Measurements from ENCODE around the gene SRSF9.

SRSF9 gene

DNA sequence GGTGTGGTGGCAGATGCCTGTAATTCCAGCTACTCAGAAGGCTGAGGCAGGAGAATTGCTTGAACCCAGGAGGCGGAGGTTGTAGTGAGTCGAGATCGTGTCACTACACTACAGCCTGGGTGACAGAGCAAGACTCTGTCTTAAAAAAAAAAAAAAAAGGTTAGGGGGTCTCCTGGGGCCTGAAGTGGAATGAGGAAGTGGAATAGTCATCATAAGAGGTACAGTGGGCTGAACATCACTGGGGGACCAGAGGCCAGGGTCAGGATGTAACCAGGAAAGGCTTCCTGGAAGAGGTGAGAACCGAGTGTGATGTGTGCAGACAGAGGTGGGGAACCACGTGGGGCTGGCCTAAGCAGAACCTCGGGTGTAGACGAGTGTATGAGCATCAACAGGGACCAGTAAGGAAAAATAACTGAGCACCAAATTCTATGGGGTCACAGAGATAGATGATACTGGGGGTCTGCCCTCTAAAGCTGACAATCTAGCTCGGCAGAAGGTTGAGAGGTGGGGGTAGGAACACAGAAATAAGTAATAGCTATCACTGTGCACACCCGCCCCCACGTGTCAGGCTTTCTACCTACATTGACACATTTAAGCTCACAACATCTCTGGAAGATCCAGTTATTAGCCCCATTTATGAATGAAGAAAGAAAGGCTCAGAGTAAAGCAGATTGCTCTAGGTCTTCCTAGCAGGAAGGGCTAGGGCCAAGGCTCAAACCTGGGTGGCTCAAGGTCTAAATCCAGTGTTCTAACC lies 36.6 kb downstream of the SRSF9 start:
- Histone ChIP-seq H2BK5ac (ENCODE audit: low read depth, low read length, poor library complexity, severe bottlenecking) (no peak overlapping the region), H3K36me3 (ENCODE audit: control insufficient read depth in 1 of 2, insufficient read depth in 2 of 2, low read depth in 1 of 2, low read length in 2 of 2) (no peaks in the 10 kb centered on the region), H3K9ac (ENCODE audit: low read length) (no peak overlapping the region), H2BK12ac (ENCODE audit: low read length in 2 of 2) (no peak overlapping the region), H3K23ac (ENCODE audit: low read length in 2 of 2) (no peak overlapping the region), H3K18ac (ENCODE audit: low read depth in 1 of 2, low read length in 2 of 2) (no peak overlapping the region), H2BK120ac (ENCODE audit: low read depth, low read length) (no peak overlapping the region), H2BK15ac (ENCODE audit: low read depth, poor library complexity, severe bottlenecking) (no peak overlapping the region), H2AK5ac (ENCODE audit: low read length, severe bottlenecking) (no peak overlapping the region), H3K9me3 (ENCODE audit: control insufficient read depth, low read length) (no peaks in the 10 kb centered on the region), H3K4me2 (ENCODE audit: low read length, poor library complexity, severe bottlenecking) (no peak overlapping the region), H3K4me3 (ENCODE audit: insufficient read depth in 1 of 2, low read depth in 1 of 2, low read length in 2 of 2) (no peak overlapping the region), H3K4me1 (ENCODE audit: control insufficient read depth, insufficient read depth, low read depth, low read length) (no peaks in the 10 kb centered on the region), H4K91ac (ENCODE audit: low read length) (no peak overlapping the region), H3K79me1 (replicated peaks; ENCODE audit: low read length, poor library complexity, severe bottlenecking) (no peaks in the 10 kb centered on the region), H3K27me3 (ENCODE audit: control insufficient read depth in 1 of 2, insufficient read depth in 1 of 2, low read length in 2 of 2) (peaks cover 3 to 5% of the 10 kb centered on the region in 2 experiments), H3K4ac (ENCODE audit: low read depth in 1 of 2, low read length in 2 of 2) (no peak overlapping the region), H4K8ac (ENCODE audit: low read length) (no peak overlapping the region), H3K27ac (ENCODE audit: low read length, poor library complexity, severe bottlenecking) (no peak overlapping the region), H2AFZ (ENCODE audit: low read depth, low read length) (no peak overlapping the region), H3K14ac (ENCODE audit: low read length in 2 of 2) (no peak overlapping the region)
- DNase-seq = no peak
- 69% methylated on average over 9 of the region's 10 CpGs for WGBS

DNA sequence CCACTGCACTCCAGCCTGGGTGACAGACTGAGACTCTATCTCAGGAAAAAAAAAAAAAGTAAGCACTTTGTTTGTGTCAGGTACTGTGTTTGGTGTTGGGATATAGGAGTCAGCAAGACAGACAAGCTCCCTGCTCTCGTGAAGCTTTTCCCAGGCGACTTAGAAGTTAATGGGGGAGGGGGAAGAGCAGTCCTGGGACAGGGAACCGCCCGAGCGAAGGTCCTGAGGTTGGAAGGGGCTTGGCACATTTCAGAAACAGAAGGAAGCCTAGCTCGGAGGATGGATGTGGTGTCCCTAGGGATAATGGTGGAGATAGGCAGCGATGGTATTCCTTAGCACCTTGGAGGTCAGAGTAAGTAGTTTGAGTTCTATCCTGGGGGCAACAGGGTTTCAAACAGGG lies 40.2 kb downstream of the SRSF9 start:
- Histone ChIP-seq H3K14ac (ENCODE audit: low read length in 2 of 2) (no peak overlapping the region), H3K4me2 (ENCODE audit: low read length, poor library complexity, severe bottlenecking) (no peak overlapping the region), H3K4me1 (ENCODE audit: control insufficient read depth, insufficient read depth, low read depth, low read length) (no peaks in the 10 kb centered on the region), H3K36me3 (ENCODE audit: control insufficient read depth in 1 of 2, insufficient read depth in 2 of 2, low read depth in 1 of 2, low read length in 2 of 2) (no peaks in the 10 kb centered on the region), H2BK120ac (ENCODE audit: low read depth, low read length) (no peak overlapping the region), H3K4ac (ENCODE audit: low read depth in 1 of 2, low read length in 2 of 2) (no peak overlapping the region), H2BK5ac (ENCODE audit: low read depth, low read length, poor library complexity, severe bottlenecking) (no peak overlapping the region), H3K27me3 (ENCODE audit: control insufficient read depth in 1 of 2, insufficient read depth in 1 of 2, low read length in 2 of 2) (peaks cover 6 to 7% of the 10 kb centered on the region in 2 experiments), H3K9me3 (ENCODE audit: control insufficient read depth, low read length) (no peaks in the 10 kb centered on the region), H4K91ac (ENCODE audit: low read length) (no peak overlapping the region), H2BK15ac (ENCODE audit: low read depth, poor library complexity, severe bottlenecking) (no peak overlapping the region), H3K18ac (ENCODE audit: low read depth in 1 of 2, low read length in 2 of 2) (no peak overlapping the region), H2BK12ac (ENCODE audit: low read length in 2 of 2) (no peak overlapping the region), H4K8ac (ENCODE audit: low read length) (no peak overlapping the region), H2AFZ (ENCODE audit: low read depth, low read length) (no peak overlapping the region), H3K23ac (ENCODE audit: low read length in 2 of 2) (no peak overlapping the region), H2AK5ac (ENCODE audit: low read length, severe bottlenecking) (no peak overlapping the region), H3K4me3 (ENCODE audit: insufficient read depth in 1 of 2, low read depth in 1 of 2, low read length in 2 of 2) (no peak overlapping the region), H3K79me1 (replicated peaks; ENCODE audit: low read length, poor library complexity, severe bottlenecking) (no peaks in the 10 kb centered on the region), H3K27ac (ENCODE audit: low read length, poor library complexity, severe bottlenecking) (no peak overlapping the region), H3K9ac (ENCODE audit: low read length) (no peak overlapping the region)
- WGBS = 80% methylated on average over 7 of the region's 7 CpGs
- no peak for DNase-seq

DNA sequence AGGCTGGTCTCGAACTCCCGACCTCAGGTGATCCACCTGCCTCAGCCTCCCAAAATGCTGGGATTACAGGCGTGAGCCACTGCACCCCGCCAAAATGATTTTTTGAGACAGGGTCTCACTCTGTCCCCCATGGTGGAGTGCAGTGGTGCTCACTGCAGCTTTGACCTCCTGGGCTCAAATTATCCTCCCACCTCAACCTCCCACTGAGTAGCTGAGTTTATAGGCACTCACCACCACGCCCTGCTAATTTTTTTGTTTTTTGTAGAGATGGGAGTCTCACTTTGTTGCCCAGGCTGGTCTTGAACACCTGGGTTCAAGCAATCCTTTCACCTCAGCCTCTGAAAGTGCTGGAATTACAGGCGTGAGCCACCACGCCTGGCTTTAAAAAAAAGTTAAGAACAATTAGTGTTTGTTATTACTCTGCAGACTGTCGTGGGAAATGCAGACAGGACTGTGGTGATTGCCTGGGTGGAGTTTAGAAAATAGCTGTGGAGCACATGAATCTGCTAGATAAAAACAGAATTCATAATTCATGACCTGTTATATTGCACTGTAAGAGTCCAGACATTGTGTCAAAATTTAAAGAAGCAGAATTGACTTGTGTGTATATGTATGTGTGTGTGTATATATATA lies 40.8 kb downstream of the SRSF9 start:
- no peaks in the 10 kb centered on the region for H3K36me3 ChIP-seq (ENCODE audit: control insufficient read depth in 1 of 2, insufficient read depth in 2 of 2, low read depth in 1 of 2, low read length in 2 of 2)

DNA sequence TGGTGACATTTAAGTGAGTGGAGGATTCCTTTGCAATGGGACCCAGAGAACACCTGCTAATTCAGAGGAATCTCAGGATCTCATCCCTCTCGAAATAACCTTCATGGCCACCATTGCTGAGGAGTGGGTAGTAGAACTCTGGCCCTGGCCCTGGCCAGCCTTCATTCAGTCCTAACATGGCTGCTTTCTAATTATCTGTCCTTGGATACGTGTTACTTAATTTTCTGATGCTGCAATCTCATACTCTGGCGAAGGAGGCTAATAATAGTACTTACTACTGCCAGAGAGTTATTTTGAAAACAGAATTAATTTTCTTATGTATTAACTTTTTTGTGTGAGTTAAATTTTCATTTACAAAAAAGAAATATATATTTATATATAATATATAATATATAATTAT lies 43.8 kb downstream of the SRSF9 start:
- H3K9ac ChIP-seq (ENCODE audit: low read length) = no peak overlapping the region
- H3K4me2 ChIP-seq (ENCODE audit: low read length, poor library complexity, severe bottlenecking) = no peak overlapping the region
- H4K8ac ChIP-seq (ENCODE audit: low read length) = no peak overlapping the region
- no peak overlapping the region for H2BK15ac ChIP-seq (ENCODE audit: low read depth, poor library complexity, severe bottlenecking)
- H2AK5ac ChIP-seq (ENCODE audit: low read length, severe bottlenecking) = no peak overlapping the region
- WGBS = 78% methylated on average over 1 of the region's 3 CpGs
- H2BK5ac ChIP-seq (ENCODE audit: low read depth, low read length, poor library complexity, severe bottlenecking) = no peak overlapping the region
- no peak overlapping the region for H2AFZ ChIP-seq (ENCODE audit: low read depth, low read length)
- H3K14ac ChIP-seq (ENCODE audit: low read length in 2 of 2) = no peak overlapping the region
- H2BK12ac ChIP-seq (ENCODE audit: low read length in 2 of 2) = no peak overlapping the region
- H3K27ac ChIP-seq (ENCODE audit: low read length, poor library complexity, severe bottlenecking) = no peak overlapping the region
- no peak overlapping the region for H3K4ac ChIP-seq (ENCODE audit: low read depth in 1 of 2, low read length in 2 of 2)
- no peak overlapping the region for H3K18ac ChIP-seq (ENCODE audit: low read depth in 1 of 2, low read length in 2 of 2)
- DNase-seq = no peak
- no peaks in the 10 kb centered on the region for H3K4me1 ChIP-seq (ENCODE audit: control insufficient read depth, insufficient read depth, low read depth, low read length)
- H3K27me3 ChIP-seq (ENCODE audit: control insufficient read depth in 1 of 2, insufficient read depth in 1 of 2, low read length in 2 of 2) = peaks cover 5 to 10% of the 10 kb centered on the region in 2 experiments
- H3K23ac ChIP-seq (ENCODE audit: low read length in 2 of 2) = no peak overlapping the region
- no peak overlapping the region for H4K91ac ChIP-seq (ENCODE audit: low read length)
- H3K4me3 ChIP-seq (ENCODE audit: insufficient read depth in 1 of 2, low read depth in 1 of 2, low read length in 2 of 2) = no peak overlapping the region
- H2BK120ac ChIP-seq (ENCODE audit: low read depth, low read length) = no peak overlapping the region
- no peaks in the 10 kb centered on the region for H3K9me3 ChIP-seq (ENCODE audit: control insufficient read depth, low read length)
- H3K36me3 ChIP-seq (ENCODE audit: control insufficient read depth in 1 of 2, insufficient read depth in 2 of 2, low read depth in 1 of 2, low read length in 2 of 2) = no peaks in the 10 kb centered on the region
- no peaks in the 10 kb centered on the region for H3K79me1 ChIP-seq (replicated peaks; ENCODE audit: low read length, poor library complexity, severe bottlenecking)

More for the DNA sequence above, 40.8 kb downstream of the SRSF9 start:
- Histone ChIP-seq H3K14ac (ENCODE audit: low read length in 2 of 2) (no peak overlapping the region), H3K79me1 (replicated peaks; ENCODE audit: low read length, poor library complexity, severe bottlenecking) (no peaks in the 10 kb centered on the region), H3K27ac (ENCODE audit: low read length, poor library complexity, severe bottlenecking) (no peak overlapping the region), H3K9ac (ENCODE audit: low read length) (no peak overlapping the region), H3K4me2 (ENCODE audit: low read length, poor library complexity, severe bottlenecking) (no peak overlapping the region), H2AK5ac (ENCODE audit: low read length, severe bottlenecking) (no peak overlapping the region), H3K4me1 (ENCODE audit: control insufficient read depth, insufficient read depth, low read depth, low read length) (no peaks in the 10 kb centered on the region), H3K4me3 (ENCODE audit: insufficient read depth in 1 of 2, low read depth in 1 of 2, low read length in 2 of 2) (no peak overlapping the region), H4K8ac (ENCODE audit: low read length) (no peak overlapping the region), H2AFZ (ENCODE audit: low read depth, low read length) (no peak overlapping the region), H2BK12ac (ENCODE audit: low read length in 2 of 2) (no peak overlapping the region), H3K9me3 (ENCODE audit: control insufficient read depth, low read length) (no peaks in the 10 kb centered on the region), H3K4ac (ENCODE audit: low read depth in 1 of 2, low read length in 2 of 2) (no peak overlapping the region), H3K23ac (ENCODE audit: low read length in 2 of 2) (no peak overlapping the region), H2BK120ac (ENCODE audit: low read depth, low read length) (no peak overlapping the region), H3K27me3 (ENCODE audit: control insufficient read depth in 1 of 2, insufficient read depth in 1 of 2, low read length in 2 of 2) (peaks cover 6 to 10% of the 10 kb centered on the region in 2 experiments), H3K18ac (ENCODE audit: low read depth in 1 of 2, low read length in 2 of 2) (no peak overlapping the region), H4K91ac (ENCODE audit: low read length) (no peak overlapping the region), H2BK5ac (ENCODE audit: low read depth, low read length, poor library complexity, severe bottlenecking) (no peak overlapping the region), H2BK15ac (ENCODE audit: low read depth, poor library complexity, severe bottlenecking) (no peak overlapping the region)
- 76% methylated on average over 8 of the region's 8 CpGs for WGBS
- DNase-seq = no peak
